ENCODE measurements around the gene ZFC3H1. TPM values are rescaled to one million over a fixed set of nuclear protein-coding genes. Genes with fewer than 3 reads are reported as not detected.

ZFC3H1 gene
- total and polyA plus RNA-seq, 8 donors: 4.9 to 574 (median 112) TPM

GRCh38 chr12:71641390-71641789, 22.3 kb downstream of the ZFC3H1 start:
- H3K9me3 ChIP-seq: no peaks in the 10 kb centered on the region
- intact Hi-C loops (cut with DNase I; ENCODE audit: low total_unique reads): no loop called here
- no peak overlapping the region for H3K4me3 ChIP-seq
- H3K36me3 ChIP-seq: peaks cover 32 to 99% (median 93%) of the 10 kb centered on the region in 4 donors
- H3K27ac ChIP-seq: no peak overlapping the region
- WGBS, 5 donors: 66 to 81% (median 73%) methylated on average over 2 of the region's 2 CpGs
- TF ChIP-seq POLR2A (IDR thresholded peaks at IDR 0.05) (no peak), POLR2AphosphoS5 (IDR thresholded peaks at IDR 0.05) (no peak), CTCF (IDR thresholded peaks at IDR 0.05) (no peak), EP300 (IDR thresholded peaks at IDR 0.05) (no peak)
- DNase-seq: no peak
- peaks cover 0 to 42% (median 2%) of the 10 kb centered on the region in 4 donors for H3K4me1 ChIP-seq
- H3K27me3 ChIP-seq: no peaks in the 10 kb centered on the region

- peak in 1 of 2 donors; percentile 28 for DNase-seq
- peaks cover 36 to 100% (median 94%) of the 10 kb centered on the region in 4 donors for H3K36me3 ChIP-seq
- no peak overlapping the region for H3K4me3 ChIP-seq
- TF ChIP-seq POLR2AphosphoS5 (IDR thresholded peaks at IDR 0.05) (no peak), CTCF (IDR thresholded peaks at IDR 0.05) (no peak), POLR2A (IDR thresholded peaks at IDR 0.05) (no peak), EP300 (IDR thresholded peaks at IDR 0.05) (no peak)
- H3K4me1 ChIP-seq: peaks cover 0 to 35% (median 0%) of the 10 kb centered on the region in 4 donors
- intact Hi-C loops (cut with DNase I; ENCODE audit: low total_unique reads): no loop called here
- no peaks in the 10 kb centered on the region for H3K27me3 ChIP-seq
- H3K27ac ChIP-seq: no peak overlapping the region
- WGBS, 5 donors: 88 to 100% (median 99%) methylated on average over 1 to 2 of the region's 2 CpGs
- no peaks in the 10 kb centered on the region for H3K9me3 ChIP-seq
Observed at GRCh38 chr12:71640316-71640715, 23.3 kb downstream of the ZFC3H1 start.

- DNase-seq: no peak
- intact Hi-C loops (cut with DNase I; ENCODE audit: low total_unique reads): no loop called here
- TF ChIP-seq POLR2AphosphoS5 (IDR thresholded peaks at IDR 0.05) (no peak), POLR2A (IDR thresholded peaks at IDR 0.05) (no peak), CTCF (IDR thresholded peaks at IDR 0.05) (no peak)
- no peak overlapping the region for H3K4me3 ChIP-seq
- 68 to 79% (median 71%) methylated on average over 2 of the region's 2 CpGs for WGBS, 5 donors
- no peaks in the 10 kb centered on the region for H3K9me3 ChIP-seq
- H3K36me3 ChIP-seq: peaks cover 40 to 100% (median 94%) of the 10 kb centered on the region in 4 donors
- peaks cover 0 to 26% (median 0%) of the 10 kb centered on the region in 4 donors for H3K4me1 ChIP-seq
- no peak overlapping the region for H3K27ac ChIP-seq
- no peaks in the 10 kb centered on the region for H3K27me3 ChIP-seq
Observed at GRCh38 chr12:71639341-71639760, 24.3 kb downstream of the ZFC3H1 start.

GRCh38 chr12:71638499-71638898, 25.1 kb downstream of the ZFC3H1 start:
- peaks cover 0 to 20% (median 0%) of the 10 kb centered on the region in 4 donors for H3K4me1 ChIP-seq
- H3K36me3 ChIP-seq: peaks cover 40 to 100% (median 94%) of the 10 kb centered on the region in 4 donors
- no peak for TF ChIP-seq POLR2A (IDR thresholded peaks at IDR 0.05)
- TF ChIP-seq CTCF (IDR thresholded peaks at IDR 0.05): no peak
- TF ChIP-seq POLR2AphosphoS5 (IDR thresholded peaks at IDR 0.05): no peak
- no peak for TF ChIP-seq EP300 (IDR thresholded peaks at IDR 0.05)

More at GRCh38 chr12:71638499-71638898, 25.1 kb downstream of the ZFC3H1 start:
- intact Hi-C loops (cut with DNase I; ENCODE audit: low total_unique reads): no loop called here
- DNase-seq: no peak
- Histone ChIP-seq H3K4me3 (no peak overlapping the region), H3K27me3 (no peaks in the 10 kb centered on the region), H3K9me3 (no peaks in the 10 kb centered on the region), H3K27ac (no peak overlapping the region)

All from stomach (tissue), 9 donors.